ENCODE measurements around the gene CDKN2AIPNL. TPM values are rescaled to one million over a fixed set of nuclear protein-coding genes. Genes with fewer than 3 reads are reported as not detected.

The CDKN2AIPNL gene
- total RNA-seq, 1 donor from 2014 or later: 29.0 TPM

- Mint-ChIP-seq H3K36me3 (ENCODE audit: insufficient read depth) (peaks cover 18% of the 10 kb centered on the region), H3K4me1 (ENCODE audit: low read depth) (no peaks in the 10 kb centered on the region), H3K4me3 (ENCODE audit: low read depth) (no peak overlapping the region), H3K27me3 (no peaks in the 10 kb centered on the region), H3K27ac (peak overlapping the region; percentile 56), H3K9me3 (ENCODE audit: low read depth) (no peaks in the 10 kb centered on the region)
- TF ChIP-seq CTCF (IDR thresholded peaks at IDR 0.05; ENCODE audit: unreplicated experiment): no peak
- no peak for DNase-seq (ENCODE audit: low spot score, unreplicated experiment)
Measured at GRCh38 chr5:134398609-134399155, 13.0 kb downstream of the CDKN2AIPNL start.

DNA sequence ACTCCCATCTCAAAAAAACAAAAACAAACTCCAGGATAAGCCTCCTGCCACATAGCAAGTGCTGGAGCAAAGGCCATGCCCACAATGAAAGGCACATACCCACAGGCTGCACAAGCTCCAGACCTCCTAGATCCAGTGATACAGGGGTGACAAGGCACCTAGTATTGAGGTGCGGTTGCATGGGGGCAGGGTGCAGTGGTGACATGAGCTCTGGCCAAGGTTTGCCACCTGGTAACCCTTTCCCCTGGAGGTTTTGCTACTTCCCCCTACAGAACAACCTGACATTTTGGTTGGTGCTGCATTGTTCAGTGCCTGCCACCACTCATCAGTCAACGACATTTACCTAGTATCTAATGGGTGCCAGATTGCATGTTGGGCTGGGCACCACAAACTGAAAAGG, 14.5 kb downstream of the CDKN2AIPNL start:
- no peak for TF ChIP-seq CTCF (IDR thresholded peaks at IDR 0.05; ENCODE audit: unreplicated experiment)
- Mint-ChIP-seq H3K36me3 (ENCODE audit: insufficient read depth) (peaks cover 21% of the 10 kb centered on the region), H3K9me3 (ENCODE audit: low read depth) (no peaks in the 10 kb centered on the region), H3K4me1 (ENCODE audit: low read depth) (no peaks in the 10 kb centered on the region), H3K4me3 (ENCODE audit: low read depth) (no peak overlapping the region), H3K27ac (no peak overlapping the region), H3K27me3 (no peaks in the 10 kb centered on the region)
- no peak for DNase-seq (ENCODE audit: low spot score, unreplicated experiment)

DNA sequence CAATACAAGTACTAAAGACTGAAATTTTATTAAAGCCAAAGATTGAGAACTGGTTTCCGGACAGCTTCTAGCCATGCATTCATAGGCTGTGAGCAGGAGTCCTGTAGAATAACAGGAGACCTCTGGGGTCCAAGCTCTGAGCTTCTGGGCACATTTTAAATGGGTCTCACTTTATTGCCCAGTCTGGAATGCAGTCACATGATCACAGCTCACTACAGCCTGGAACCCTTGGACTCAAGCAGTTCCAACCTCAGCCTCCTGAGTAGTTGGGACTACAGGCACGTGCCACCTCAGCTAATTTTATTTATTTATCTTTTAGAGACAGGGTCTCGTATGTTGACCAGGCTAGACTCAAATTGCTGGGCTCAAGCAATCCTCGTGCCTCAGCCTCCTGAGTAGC, 15.4 kb downstream of the CDKN2AIPNL start:
- Mint-ChIP-seq H3K9me3 (ENCODE audit: low read depth) (no peaks in the 10 kb centered on the region), H3K27me3 (no peaks in the 10 kb centered on the region), H3K4me3 (ENCODE audit: low read depth) (no peak overlapping the region), H3K36me3 (ENCODE audit: insufficient read depth) (peaks cover 23% of the 10 kb centered on the region), H3K4me1 (ENCODE audit: low read depth) (no peaks in the 10 kb centered on the region), H3K27ac (no peak overlapping the region)
- no peak for DNase-seq (ENCODE audit: low spot score, unreplicated experiment)
- TF ChIP-seq CTCF (IDR thresholded peaks at IDR 0.05; ENCODE audit: unreplicated experiment): no peak

DNA sequence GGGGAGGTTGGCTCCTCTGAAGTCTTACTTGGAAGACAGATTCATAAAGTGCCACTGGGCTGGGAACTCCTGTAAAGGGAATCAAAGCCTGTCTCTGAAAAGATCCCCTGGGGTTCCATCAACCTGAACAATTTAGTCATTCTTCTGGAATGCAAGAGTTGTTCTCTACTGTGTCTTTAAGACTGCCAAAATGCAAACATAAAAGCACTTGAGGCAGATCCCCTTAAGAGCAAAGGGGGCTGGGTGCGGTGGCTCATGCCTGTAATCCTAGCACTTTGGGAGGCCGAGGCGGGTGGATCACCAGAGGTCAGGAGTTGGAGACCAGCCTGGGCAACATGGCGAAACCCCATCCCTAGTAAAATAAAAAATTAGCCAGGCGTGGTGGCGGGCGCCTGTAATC, 16.7 kb downstream of the CDKN2AIPNL start:
- H3K4me1 Mint-ChIP-seq (ENCODE audit: low read depth): no peaks in the 10 kb centered on the region
- no peak overlapping the region for H3K4me3 Mint-ChIP-seq (ENCODE audit: low read depth)
- peaks cover 27% of the 10 kb centered on the region for H3K36me3 Mint-ChIP-seq (ENCODE audit: insufficient read depth)
- no peaks in the 10 kb centered on the region for H3K27me3 Mint-ChIP-seq
- H3K9me3 Mint-ChIP-seq (ENCODE audit: low read depth): no peaks in the 10 kb centered on the region
- TF ChIP-seq CTCF (IDR thresholded peaks at IDR 0.05; ENCODE audit: unreplicated experiment): no peak
- H3K27ac Mint-ChIP-seq: no peak overlapping the region
- DNase-seq (ENCODE audit: low spot score, unreplicated experiment): no peak

GRCh38 chr5:134392301-134392700, 19.4 kb downstream of the CDKN2AIPNL start:
- H3K9me3 Mint-ChIP-seq (ENCODE audit: low read depth): no peaks in the 10 kb centered on the region
- no peak overlapping the region for H3K27ac Mint-ChIP-seq
- H3K27me3 Mint-ChIP-seq: no peaks in the 10 kb centered on the region
- H3K4me3 Mint-ChIP-seq (ENCODE audit: low read depth): no peak overlapping the region
- H3K36me3 Mint-ChIP-seq (ENCODE audit: insufficient read depth): peaks cover 30% of the 10 kb centered on the region
- TF ChIP-seq CTCF (IDR thresholded peaks at IDR 0.05; ENCODE audit: unreplicated experiment): no peak
- no peak for DNase-seq (ENCODE audit: low spot score, unreplicated experiment)
- H3K4me1 Mint-ChIP-seq (ENCODE audit: low read depth): no peaks in the 10 kb centered on the region
